PFSK-1 (cell line): ENCODE measurements around the gene MCOLN2.

Experiments used
- TAF1 ChIP-seq: IDR thresholded peaks from 2 replicates; pipeline ENCODE4 v1.6.1; 2012; ENCODE audit warnings: low read length, control low read depth, borderline replicate concordance; ENCODE audit not compliant: insufficient read depth
- TF ChIP-seq, protein P1 (sequence below), 2 experiments: IDR thresholded peaks; 2 replicates each; pipeline versions ENCODE4 v1.6.1 to v1.8.0; 2011 to 2012; ENCODE audit warnings: low read depth in 2 of 2, low read length in 2 of 2, control low read depth in 1 of 2, inconsistent platforms in 1 of 2, mild to moderate bottlenecking in 1 of 2, moderate library complexity in 1 of 2; ENCODE audit not compliant: insufficient read depth in 1 of 2

DNA sequence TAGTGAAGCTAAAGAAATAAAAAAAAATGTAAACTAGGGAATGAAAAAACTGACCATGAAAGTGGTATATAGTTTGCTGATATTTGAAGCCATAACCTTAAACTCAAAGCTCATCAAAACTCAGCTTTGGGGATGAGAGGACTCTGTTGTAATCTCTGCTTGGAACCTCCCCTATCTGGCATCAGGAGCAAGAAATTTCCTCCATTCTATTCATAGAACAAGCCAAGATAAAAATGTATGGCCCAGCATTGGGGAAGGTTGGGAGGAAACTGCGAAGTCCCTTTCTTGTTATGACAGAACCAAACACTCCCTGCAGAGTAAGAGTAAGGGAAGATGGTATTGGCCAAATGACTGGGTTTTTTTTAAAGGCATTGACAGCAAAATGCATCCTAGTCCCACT, 35.6 kb downstream of the MCOLN2 start:
- TF ChIP-seq, protein P1, sequence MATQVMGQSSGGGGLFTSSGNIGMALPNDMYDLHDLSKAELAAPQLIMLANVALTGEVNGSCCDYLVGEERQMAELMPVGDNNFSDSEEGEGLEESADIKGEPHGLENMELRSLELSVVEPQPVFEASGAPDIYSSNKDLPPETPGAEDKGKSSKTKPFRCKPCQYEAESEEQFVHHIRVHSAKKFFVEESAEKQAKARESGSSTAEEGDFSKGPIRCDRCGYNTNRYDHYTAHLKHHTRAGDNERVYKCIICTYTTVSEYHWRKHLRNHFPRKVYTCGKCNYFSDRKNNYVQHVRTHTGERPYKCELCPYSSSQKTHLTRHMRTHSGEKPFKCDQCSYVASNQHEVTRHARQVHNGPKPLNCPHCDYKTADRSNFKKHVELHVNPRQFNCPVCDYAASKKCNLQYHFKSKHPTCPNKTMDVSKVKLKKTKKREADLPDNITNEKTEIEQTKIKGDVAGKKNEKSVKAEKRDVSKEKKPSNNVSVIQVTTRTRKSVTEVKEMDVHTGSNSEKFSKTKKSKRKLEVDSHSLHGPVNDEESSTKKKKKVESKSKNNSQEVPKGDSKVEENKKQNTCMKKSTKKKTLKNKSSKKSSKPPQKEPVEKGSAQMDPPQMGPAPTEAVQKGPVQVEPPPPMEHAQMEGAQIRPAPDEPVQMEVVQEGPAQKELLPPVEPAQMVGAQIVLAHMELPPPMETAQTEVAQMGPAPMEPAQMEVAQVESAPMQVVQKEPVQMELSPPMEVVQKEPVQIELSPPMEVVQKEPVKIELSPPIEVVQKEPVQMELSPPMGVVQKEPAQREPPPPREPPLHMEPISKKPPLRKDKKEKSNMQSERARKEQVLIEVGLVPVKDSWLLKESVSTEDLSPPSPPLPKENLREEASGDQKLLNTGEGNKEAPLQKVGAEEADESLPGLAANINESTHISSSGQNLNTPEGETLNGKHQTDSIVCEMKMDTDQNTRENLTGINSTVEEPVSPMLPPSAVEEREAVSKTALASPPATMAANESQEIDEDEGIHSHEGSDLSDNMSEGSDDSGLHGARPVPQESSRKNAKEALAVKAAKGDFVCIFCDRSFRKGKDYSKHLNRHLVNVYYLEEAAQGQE (IDR thresholded peaks at IDR 0.05; ENCODE audit: insufficient read depth in 1 of 2, low read depth in 2 of 2, low read length in 2 of 2) = no peak
- no peak for TF ChIP-seq TAF1
